ENCODE data around the gene SRCIN1. TPM values are rescaled to one million over a fixed set of nuclear protein-coding genes. Genes with fewer than 3 reads are reported as not detected.

The SRCIN1 gene
- total RNA-seq, 1 experiment from 2014 or later, result 25.8 TPM

GRCh38 chr17:38602956-38603785, 2.6 kb downstream of the SRCIN1 start:
- Mint-ChIP-seq H3K4me3 (ENCODE audit: unreplicated experiment) (peak overlapping the region; percentile 4), H3K36me3 (ENCODE audit: insufficient read depth, unreplicated experiment) (peaks cover 11% of the 10 kb centered on the region), H3K27me3 (ENCODE audit: insufficient read depth, unreplicated experiment) (no peaks in the 10 kb centered on the region), H3K27ac (ENCODE audit: unreplicated experiment) (peak overlapping the region; percentile 82), H3K9me3 (ENCODE audit: unreplicated experiment) (no peaks in the 10 kb centered on the region), H3K4me1 (ENCODE audit: low read depth, unreplicated experiment) (peaks cover 47% of the 10 kb centered on the region)
- Histone ChIP-seq H3K4me1 (peaks cover 49% of the 10 kb centered on the region), H3K9me3 (no peaks in the 10 kb centered on the region), H3K4me3 (ENCODE audit: low read depth, low read length) (no peak overlapping the region), H3K36me3 (ENCODE audit: control insufficient read depth, insufficient read depth, low read length) (no peaks in the 10 kb centered on the region), H3K27me3 (replicated peaks; ENCODE audit: control insufficient read depth, insufficient read depth, low read length) (no peaks in the 10 kb centered on the region)
- TF ChIP-seq CTCF (IDR thresholded peaks at IDR 0.05; ENCODE audit: insufficient read depth in 1 of 2, low read depth in 1 of 2, low read length in 1 of 2, severe bottlenecking in 1 of 2, unreplicated experiment in 1 of 2), result no peak
- no peak for DNase-seq
- ChIA-PET CTCF (interaction anchor here (0.5 to 3.7 kb wide), 9 partner anchors 19 to 285 kb away, joined by 3 to 14 read pairs (median 4); no protein-coding TSS in a partner anchor), POLR2A (interaction anchor here (0.7 to 3.2 kb wide), 2 partner anchors 11 to 45 kb away, joined by 6 to 14 read pairs; no protein-coding TSS in a partner anchor)
- no TSS peak for BruUV-seq (replicated peaks)
- intact Hi-C loops (cut with micrococcal nuclease; ENCODE audit: unreplicated experiment), result no loop called here

- Mint-ChIP-seq H3K4me1 (ENCODE audit: low read depth, unreplicated experiment) (peaks cover 43% of the 10 kb centered on the region), H3K27me3 (ENCODE audit: insufficient read depth, unreplicated experiment) (no peaks in the 10 kb centered on the region), H3K36me3 (ENCODE audit: insufficient read depth, unreplicated experiment) (peaks cover 11% of the 10 kb centered on the region), H3K4me3 (ENCODE audit: unreplicated experiment) (no peak overlapping the region), H3K9me3 (ENCODE audit: unreplicated experiment) (no peaks in the 10 kb centered on the region), H3K27ac (ENCODE audit: unreplicated experiment) (peak overlapping the region; percentile 82)
- H3K9me3 ChIP-seq, result no peaks in the 10 kb centered on the region
- no peak for TF ChIP-seq CTCF (IDR thresholded peaks at IDR 0.05; ENCODE audit: insufficient read depth in 1 of 2, low read depth in 1 of 2, low read length in 1 of 2, severe bottlenecking in 1 of 2, unreplicated experiment in 1 of 2)
- ChIA-PET CTCF (interaction anchor here (0.6 to 3.7 kb wide), 5 partner anchors 12 to 225 kb away, joined by 3 to 14 read pairs (median 4); no protein-coding TSS in a partner anchor), POLR2A (interaction anchor here (0.7 kb wide), 1 partner anchor 45 kb away, joined by 6 read pairs; no protein-coding TSS in a partner anchor)
- H3K27me3 ChIP-seq (replicated peaks; ENCODE audit: control insufficient read depth, insufficient read depth, low read length), result no peaks in the 10 kb centered on the region
- H3K4me1 ChIP-seq, result peaks cover 52% of the 10 kb centered on the region
- no TSS peak for BruUV-seq (replicated peaks)
- no peaks in the 10 kb centered on the region for H3K36me3 ChIP-seq (ENCODE audit: control insufficient read depth, insufficient read depth, low read length)
- intact Hi-C loops (cut with micrococcal nuclease; ENCODE audit: unreplicated experiment), result no loop called here
- H3K4me3 ChIP-seq (ENCODE audit: low read depth, low read length), result no peak overlapping the region
- no peak for DNase-seq
Measured at GRCh38 chr17:38602453-38602852, 3.3 kb downstream of the SRCIN1 start.

- H3K4me1 Mint-ChIP-seq (ENCODE audit: low read depth, unreplicated experiment), result peaks cover 35% of the 10 kb centered on the region
Measured at GRCh38 chr17:38601539-38602351, 4.0 kb downstream of the SRCIN1 start.

More at GRCh38 chr17:38601539-38602351, 4.0 kb downstream of the SRCIN1 start:
- DNase-seq, result peak; percentile 68 to 81
- Mint-ChIP-seq H3K27me3 (ENCODE audit: insufficient read depth, unreplicated experiment) (no peaks in the 10 kb centered on the region), H3K4me3 (ENCODE audit: unreplicated experiment) (peak overlapping the region; percentile 32), H3K36me3 (ENCODE audit: insufficient read depth, unreplicated experiment) (peaks cover 12% of the 10 kb centered on the region), H3K9me3 (ENCODE audit: unreplicated experiment) (no peaks in the 10 kb centered on the region), H3K27ac (ENCODE audit: unreplicated experiment) (peak overlapping the region; percentile 82)
- Histone ChIP-seq H3K9me3 (no peaks in the 10 kb centered on the region), H3K4me1 (peaks cover 44% of the 10 kb centered on the region), H3K4me3 (ENCODE audit: low read depth, low read length) (no peak overlapping the region), H3K27me3 (replicated peaks; ENCODE audit: control insufficient read depth, insufficient read depth, low read length) (no peaks in the 10 kb centered on the region), H3K36me3 (ENCODE audit: control insufficient read depth, insufficient read depth, low read length) (no peaks in the 10 kb centered on the region)
- POLR2A ChIA-PET, result no interaction called here
- intact Hi-C loops (cut with micrococcal nuclease; ENCODE audit: unreplicated experiment), result no loop called here
- CTCF ChIA-PET, result interaction anchor here (1.0 to 3.7 kb wide), 4 partner anchors 12 to 61 kb away, joined by 3 to 14 read pairs (median 7); no protein-coding TSS in a partner anchor
- BruUV-seq (replicated peaks), result no TSS peak
- TF ChIP-seq CTCF (IDR thresholded peaks at IDR 0.05; ENCODE audit: insufficient read depth in 1 of 2, low read depth in 1 of 2, low read length in 1 of 2, severe bottlenecking in 1 of 2, unreplicated experiment in 1 of 2), result no peak
